DND-41 (cell line): Measurements from ENCODE around the gene UCKL1.

Experiments
- CTCF ChIP-seq: IDR thresholded peaks from 2 replicates; pipeline ENCODE4 v1.5.1; 2012; ENCODE audit warnings: borderline replicate concordance, low read length, moderate library complexity, mild to moderate bottlenecking; ENCODE audit not compliant: poor library complexity, severe bottlenecking; ENCODE audit errors: extremely low read depth
- EZH2 ChIP-seq: IDR thresholded peaks from 3 replicates; pipeline ENCODE4 v1.6.1; 2012; ENCODE audit warnings: borderline replicate concordance, low read depth, mild to moderate bottlenecking, moderate library complexity, low read length, inconsistent platforms; ENCODE audit not compliant: severe bottlenecking

GRCh38 chr20:63893999-63894357, 62.2 kb downstream of the UCKL1 start:
- no peak for TF ChIP-seq CTCF
- TF ChIP-seq EZH2: no peak
